LNCaP clone FGC (cell line): ENCODE results near the gene RAE1.

ENCODE experiments used
- DNase-seq: peaks from one replicate; pipeline ENCODE4 v3.0.0-alpha.2; 2011; ENCODE audit warnings: low read depth
- H3K4me3 ChIP-seq: 2 replicates; pipeline ENCODE4 v1.5.1; 2011; ENCODE audit warnings: mild to moderate bottlenecking, low read depth, low read length, control low read depth
- CTCF ChIP-seq: IDR thresholded peaks from 2 replicates; pipeline ENCODE4 v1.5.1; 2012; ENCODE audit warnings: mild to moderate bottlenecking; ENCODE audit not compliant: control insufficient read depth, insufficient read depth; ENCODE audit errors: extremely low read depth

The RAE1 gene

GRCh38 chr20:57317789-57318371 is 33.2 kb upstream of the RAE1 start:
- TF ChIP-seq CTCF = no peak
- H3K4me3 ChIP-seq = no peak overlapping the region
- DNase-seq = no peak

DNA sequence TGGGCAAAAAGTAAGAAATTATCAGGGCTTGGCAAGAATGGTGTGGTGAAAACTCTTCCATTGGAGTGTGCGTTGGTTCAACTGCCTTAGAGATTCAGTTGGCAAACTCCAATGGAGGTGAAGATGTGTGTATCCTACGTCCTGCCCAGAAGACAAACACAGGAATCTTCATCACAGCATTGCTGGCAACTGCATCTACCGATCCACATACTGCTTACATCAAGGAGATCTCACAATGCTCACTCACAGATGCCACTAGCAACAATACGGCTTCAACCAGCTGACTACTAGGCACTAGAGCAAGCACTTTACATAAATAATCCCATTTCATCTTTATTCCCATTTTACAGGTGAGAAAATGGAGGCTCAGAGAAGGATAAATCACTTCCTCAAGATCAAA is 31.5 kb upstream of the RAE1 start:
- no peak overlapping the region for H3K4me3 ChIP-seq
- DNase-seq = no peak
- no peak for TF ChIP-seq CTCF

GRCh38 chr20:57320358-57320757 is 30.7 kb upstream of the RAE1 start:
- no peak for TF ChIP-seq CTCF
- no peak overlapping the region for H3K4me3 ChIP-seq
- no peak for DNase-seq

DNA sequence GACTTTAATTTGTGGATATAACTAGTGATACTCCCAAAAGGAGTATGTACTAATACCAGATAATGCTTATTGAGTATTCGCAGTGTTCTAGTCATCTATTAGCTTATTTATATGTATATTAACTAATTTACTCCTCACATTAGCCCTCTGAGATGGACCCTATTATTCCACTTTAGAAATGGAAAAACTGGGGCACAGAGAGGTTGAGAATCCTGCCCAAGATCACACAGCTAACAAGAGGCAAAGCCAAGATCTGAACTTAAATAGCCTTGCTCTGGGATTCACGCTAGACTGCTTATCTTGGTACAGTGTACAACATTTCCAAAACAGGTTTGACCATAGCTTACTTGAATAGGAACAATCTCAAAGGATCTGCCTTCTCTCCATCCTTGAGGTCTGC is 29.9 kb upstream of the RAE1 start:
- H3K4me3 ChIP-seq = no peak overlapping the region
- TF ChIP-seq CTCF = no peak
- DNase-seq = no peak

- no peak overlapping the region for H3K4me3 ChIP-seq
- no peak for TF ChIP-seq CTCF
- DNase-seq = no peak
These were observed 28.6 kb upstream of the RAE1 start for GRCh38 chr20:57322476-57322875.

- H3K4me3 ChIP-seq = no peak overlapping the region
- TF ChIP-seq CTCF = no peak
- no peak for DNase-seq
These were observed 28.0 kb upstream of the RAE1 start for GRCh38 chr20:57323034-57323433.

DNA sequence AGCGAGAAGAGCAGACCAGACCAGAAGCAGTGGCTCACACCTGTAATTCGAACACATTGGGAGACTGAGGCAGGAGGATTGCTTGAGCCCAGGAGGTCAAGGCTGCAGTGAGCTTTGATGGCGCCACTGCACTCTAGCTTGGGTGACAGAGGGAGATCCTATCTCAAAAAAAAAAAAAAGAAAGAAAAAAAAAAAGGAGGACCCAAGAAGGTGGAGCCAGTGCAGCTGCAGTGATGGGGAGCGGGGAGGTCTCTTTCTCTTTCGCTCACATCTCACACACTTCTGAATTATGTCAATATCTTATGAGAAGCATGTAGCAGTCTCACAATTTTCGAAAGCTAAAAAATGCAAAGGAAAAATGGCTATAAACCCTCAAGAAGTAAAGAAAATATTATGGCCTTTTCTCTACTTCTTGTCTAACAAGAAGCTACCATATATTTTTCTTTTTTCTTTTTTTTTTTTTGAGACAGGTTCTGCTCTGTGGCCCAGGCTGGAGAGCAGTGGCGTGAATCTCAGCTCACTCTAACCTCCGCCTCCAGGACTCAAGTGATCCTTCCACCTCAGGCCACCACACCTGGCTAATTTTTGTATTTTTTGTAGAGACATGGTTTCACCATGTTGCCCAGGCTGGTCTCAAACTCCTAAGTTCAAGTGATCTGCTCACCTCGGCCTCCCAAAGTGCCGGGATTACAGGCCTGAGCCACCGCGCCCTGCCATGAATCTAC is 25.3 kb upstream of the RAE1 start:
- no peak for DNase-seq
- no peak overlapping the region for H3K4me3 ChIP-seq
- no peak for TF ChIP-seq CTCF
